GM12801 (cell line): Measurements from ENCODE around the gene ERP27.

Experiments used
- CTCF ChIP-seq: IDR thresholded peaks from one replicate; pipeline ENCODE4 v1.5.1; 2011; ENCODE audit warnings: control low read depth; ENCODE audit not compliant: insufficient read length; ENCODE audit errors: extremely low read depth

ERP27 gene

GRCh38 chr12:14886271-14886670, 52.1 kb downstream of the ERP27 start:
- no peak for TF ChIP-seq CTCF

- no peak for TF ChIP-seq CTCF
Observed at GRCh38 chr12:14885718-14886221, 52.6 kb downstream of the ERP27 start, which contains the start of gene MGP. Gene MGP (minus strand): TSS chr12:14885854. CDS start chr12:14885791, 63 bp downstream.

- no peak for TF ChIP-seq CTCF
Observed at GRCh38 chr12:14884458-14884878, 53.9 kb downstream of the ERP27 start.

DNA sequence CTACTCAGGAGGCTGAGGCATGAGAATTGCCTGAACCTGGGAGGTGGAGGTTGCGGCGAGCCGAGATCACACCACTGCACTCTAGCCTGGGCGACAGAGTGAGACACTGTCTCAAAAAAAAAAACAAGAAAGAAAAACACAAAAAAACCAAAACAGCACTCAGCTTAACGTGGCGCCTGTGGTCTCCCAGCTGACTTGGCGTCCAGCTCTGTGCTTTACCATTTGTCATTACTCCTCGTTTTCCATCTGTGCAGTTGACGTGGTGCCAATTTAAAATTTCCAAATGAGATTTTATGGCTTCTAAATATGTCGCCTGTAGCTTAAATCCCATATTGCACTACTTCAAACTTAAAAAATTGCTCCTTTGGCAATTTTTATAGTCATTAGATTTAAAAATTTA, 54.7 kb downstream of the ERP27 start:
- TF ChIP-seq CTCF: no peak

- TF ChIP-seq CTCF: no peak
Observed at GRCh38 chr12:14880890-14881453, 57.4 kb downstream of the ERP27 start.

- no peak for TF ChIP-seq CTCF
Observed at GRCh38 chr12:14879222-14879933, 59.0 kb downstream of the ERP27 start.

DNA sequence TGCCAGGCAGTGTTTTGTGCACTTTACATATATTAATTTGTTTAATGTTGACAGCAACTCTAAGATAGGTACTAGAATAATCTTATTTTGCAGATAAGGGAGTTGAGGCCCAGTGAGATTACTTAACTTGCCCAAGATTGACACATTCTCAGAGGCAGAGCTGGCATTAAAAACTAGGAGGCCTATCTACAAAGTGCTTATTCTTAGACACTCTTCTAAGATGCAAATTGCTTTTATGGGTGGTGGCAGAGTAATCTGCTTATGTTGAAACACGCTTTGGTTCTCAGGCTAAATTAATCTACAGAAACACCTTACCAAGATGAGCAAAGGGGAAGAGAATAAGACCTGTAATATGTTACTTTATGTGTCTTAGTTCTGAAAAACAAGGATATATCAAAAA, 59.8 kb downstream of the ERP27 start:
- no peak for TF ChIP-seq CTCF
